ENCODE measurements around the gene TFF3. TPM values are rescaled to one million over a fixed set of nuclear protein-coding genes. Genes with fewer than 3 reads are reported as not detected.

The TFF3 gene
- total and polyA plus RNA-seq, 2 of the 4 experiments (the other 2 are of a cell fraction), result not detected

- dilution Hi-C loops (cut with HindIII; ENCODE audit: low sequenced_read_pairs, unreplicated experiment), result no loop called here
- ATAC-seq (ENCODE audit: low read depth), result no peak
These were observed 17.0 kb downstream of the TFF3 start for GRCh38 chr21:42298237-42298636.

More at GRCh38 chr21:42298237-42298636, 17.0 kb downstream of the TFF3 start:
- H2AK9ac ChIP-seq (replicated peaks; ENCODE audit: low read depth, low read length, poor library complexity), result no peak overlapping the region
- H3K14ac ChIP-seq (replicated peaks; ENCODE audit: low read depth, low read length), result no peak overlapping the region
- no peaks in the 10 kb centered on the region for H4K20me1 ChIP-seq (ENCODE audit: insufficient read depth, low read length)
- no peak overlapping the region for H2AFZ ChIP-seq (replicated peaks; ENCODE audit: low read length, poor library complexity)
- H2BK120ac ChIP-seq (ENCODE audit: low read depth, low read length), result no peak overlapping the region
- no peaks in the 10 kb centered on the region for H3K9me3 ChIP-seq (ENCODE audit: control insufficient read depth, insufficient read depth, low read length)
- no peak overlapping the region for H4K91ac ChIP-seq (ENCODE audit: insufficient read depth, low read depth, low read length)
- H3K9ac ChIP-seq (ENCODE audit: low read depth, low read length), result no peak overlapping the region
- CTCF ChIA-PET, result no interaction called here
- no peaks in the 10 kb centered on the region for H3K4me1 ChIP-seq (ENCODE audit: control insufficient read depth, insufficient read depth, low read length)
- no peak overlapping the region for H3K23ac ChIP-seq (ENCODE audit: low read depth, low read length)
- H4K5ac ChIP-seq (ENCODE audit: low read depth, low read length), result no peak overlapping the region
- TF ChIP-seq MXI1 (IDR thresholded peaks at IDR 0.05; ENCODE audit: borderline replicate concordance, low read depth, low read length) (no peak), RCOR1 (IDR thresholded peaks at IDR 0.05; ENCODE audit: insufficient replicate concordance, low read length) (no peak), MAFK (IDR thresholded peaks at IDR 0.05; ENCODE audit: low read depth, low read length) (no peak), RAD21 (IDR thresholded peaks at IDR 0.05; ENCODE audit: low read length) (no peak), POLR2A (IDR thresholded peaks at IDR 0.05; ENCODE audit: low read depth, low read length) (no peak)
- TF ChIP-seq, protein P1, sequence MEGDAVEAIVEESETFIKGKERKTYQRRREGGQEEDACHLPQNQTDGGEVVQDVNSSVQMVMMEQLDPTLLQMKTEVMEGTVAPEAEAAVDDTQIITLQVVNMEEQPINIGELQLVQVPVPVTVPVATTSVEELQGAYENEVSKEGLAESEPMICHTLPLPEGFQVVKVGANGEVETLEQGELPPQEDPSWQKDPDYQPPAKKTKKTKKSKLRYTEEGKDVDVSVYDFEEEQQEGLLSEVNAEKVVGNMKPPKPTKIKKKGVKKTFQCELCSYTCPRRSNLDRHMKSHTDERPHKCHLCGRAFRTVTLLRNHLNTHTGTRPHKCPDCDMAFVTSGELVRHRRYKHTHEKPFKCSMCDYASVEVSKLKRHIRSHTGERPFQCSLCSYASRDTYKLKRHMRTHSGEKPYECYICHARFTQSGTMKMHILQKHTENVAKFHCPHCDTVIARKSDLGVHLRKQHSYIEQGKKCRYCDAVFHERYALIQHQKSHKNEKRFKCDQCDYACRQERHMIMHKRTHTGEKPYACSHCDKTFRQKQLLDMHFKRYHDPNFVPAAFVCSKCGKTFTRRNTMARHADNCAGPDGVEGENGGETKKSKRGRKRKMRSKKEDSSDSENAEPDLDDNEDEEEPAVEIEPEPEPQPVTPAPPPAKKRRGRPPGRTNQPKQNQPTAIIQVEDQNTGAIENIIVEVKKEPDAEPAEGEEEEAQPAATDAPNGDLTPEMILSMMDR (conservative IDR thresholded peaks at IDR 0.05; ENCODE audit: low read depth, low read length), result no peak
- H2AK5ac ChIP-seq (ENCODE audit: low read depth, low read length), result no peak overlapping the region
- no peak overlapping the region for H3K56ac ChIP-seq (ENCODE audit: extremely low read depth, insufficient read depth, low read length)
- H2BK5ac ChIP-seq (ENCODE audit: low read depth, low read length, poor library complexity, severe bottlenecking), result no peak overlapping the region
- no peak overlapping the region for H3K4ac ChIP-seq (ENCODE audit: low read depth, low read length)
- H3K4me2 ChIP-seq (ENCODE audit: low read depth, low read length), result no peak overlapping the region
- BruUV-seq (replicated peaks), result no TSS peak
- H4K8ac ChIP-seq (ENCODE audit: low read depth in 2 of 2, low read length in 2 of 2), result no peak overlapping the region
- H3K4me3 ChIP-seq (ENCODE audit: insufficient read depth, low read depth, low read length), result no peak overlapping the region
- peaks cover 10% of the 10 kb centered on the region for H3K27me3 ChIP-seq (ENCODE audit: control insufficient read depth, insufficient read depth, low read length)
- in situ Hi-C loops (cut with MboI; ENCODE audit: low sequenced_read_pairs) (no loop called here), intact Hi-C loops (cut with micrococcal nuclease) (no loop called here)
- H3K9me1 ChIP-seq (ENCODE audit: insufficient read depth, low read length), result no peaks in the 10 kb centered on the region; the same call in 1 of the 2 replicates
- DNase-seq, result no peak
- WGBS, 2 experiments (ENCODE audit: extremely low coverage in 2 of 2, insufficient read length in 1 of 2), result 68% methylated on average over 4 of the region's 6 CpGs; no CpG with 5 or more reads in 1 of the 2 experiments
- no peak overlapping the region for H2BK15ac ChIP-seq (ENCODE audit: low read depth, low read length)
- no peaks in the 10 kb centered on the region for H3K79me1 ChIP-seq (ENCODE audit: low read depth in 1 of 2, low read length in 2 of 2)
- POLR2A ChIA-PET (ENCODE audit: unreplicated experiment), result no interaction called here
- H3K27ac ChIP-seq (ENCODE audit: insufficient read depth, low read length), result no peak overlapping the region
- no peak overlapping the region for H3K18ac ChIP-seq (ENCODE audit: low read depth, low read length)
- H3K36me3 ChIP-seq (ENCODE audit: control insufficient read depth, insufficient read depth, low read length), result peaks cover 7% of the 10 kb centered on the region; the same call in 1 of the 2 replicates
- no peak overlapping the region for H2BK20ac ChIP-seq (ENCODE audit: low read depth, low read length)
